Peyer's patch (tissue), 4 donors: Measurements from ENCODE around the gene HLCS.

Source experiments
- POLR2A ChIP-seq, 2 donors: fragments of 450-650 bp; IDR thresholded peaks; one replicate each; pipeline ENCODE4 v1.5.1; 2017; ENCODE audit warnings: antibody characterized with exemption in 2 of 2, mild to moderate bottlenecking in 2 of 2, moderate library complexity in 2 of 2
- TF ChIP-seq, protein P1 (sequence below), 6 experiments: fragments of 450-650 bp in 4 of 6; fragments of 200-600 bp in 2 of 6; sonication (generic) in 1 of 6; IDR thresholded peaks; one replicate each; pipeline ENCODE4 v1.5.1; 2017 to 2019; ENCODE audit warnings: antibody characterized with exemption in 6 of 6, mild to moderate bottlenecking in 3 of 6, moderate library complexity in 1 of 6

DNA sequence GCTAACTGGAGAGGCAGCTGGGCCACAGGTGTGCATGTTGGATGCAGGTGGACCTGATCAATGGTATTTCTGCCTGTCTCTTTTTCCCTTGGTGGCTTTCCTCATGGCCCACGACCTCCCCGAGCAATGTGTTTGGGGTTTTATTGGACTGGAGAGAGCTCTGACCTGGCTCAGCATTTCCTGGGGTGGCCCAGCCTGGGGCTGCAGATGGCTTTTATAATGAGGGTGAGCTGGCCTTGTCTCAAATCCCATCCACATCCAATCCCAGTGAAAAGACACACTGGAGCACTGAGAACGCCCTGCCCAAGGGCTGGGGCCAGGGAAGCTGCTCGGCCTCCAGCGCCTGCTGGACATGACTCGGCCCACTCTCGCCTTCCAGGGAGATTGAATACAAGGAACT lies 223.5 kb downstream of the HLCS start:
- TF ChIP-seq POLR2A (IDR thresholded peaks at IDR 0.05): no peak
- TF ChIP-seq, protein P1, sequence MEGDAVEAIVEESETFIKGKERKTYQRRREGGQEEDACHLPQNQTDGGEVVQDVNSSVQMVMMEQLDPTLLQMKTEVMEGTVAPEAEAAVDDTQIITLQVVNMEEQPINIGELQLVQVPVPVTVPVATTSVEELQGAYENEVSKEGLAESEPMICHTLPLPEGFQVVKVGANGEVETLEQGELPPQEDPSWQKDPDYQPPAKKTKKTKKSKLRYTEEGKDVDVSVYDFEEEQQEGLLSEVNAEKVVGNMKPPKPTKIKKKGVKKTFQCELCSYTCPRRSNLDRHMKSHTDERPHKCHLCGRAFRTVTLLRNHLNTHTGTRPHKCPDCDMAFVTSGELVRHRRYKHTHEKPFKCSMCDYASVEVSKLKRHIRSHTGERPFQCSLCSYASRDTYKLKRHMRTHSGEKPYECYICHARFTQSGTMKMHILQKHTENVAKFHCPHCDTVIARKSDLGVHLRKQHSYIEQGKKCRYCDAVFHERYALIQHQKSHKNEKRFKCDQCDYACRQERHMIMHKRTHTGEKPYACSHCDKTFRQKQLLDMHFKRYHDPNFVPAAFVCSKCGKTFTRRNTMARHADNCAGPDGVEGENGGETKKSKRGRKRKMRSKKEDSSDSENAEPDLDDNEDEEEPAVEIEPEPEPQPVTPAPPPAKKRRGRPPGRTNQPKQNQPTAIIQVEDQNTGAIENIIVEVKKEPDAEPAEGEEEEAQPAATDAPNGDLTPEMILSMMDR (IDR thresholded peaks at IDR 0.05): no peak
